DMS53 treated with DMSO at 0.1 percent for 48 hours (cell line): ENCODE measurements around the gene MAML2.

ENCODE experiments used
- DNase-seq: peaks from one replicate; lab custom pipeline; 2025; ENCODE audit not compliant: unreplicated experiment; lab: John Stamatoyannopoulos, UW

Gene MAML2

GRCh38 chr11:96161307-96162089 lies 181.5 kb downstream of the MAML2 start:
- no peak for DNase-seq

DNA sequence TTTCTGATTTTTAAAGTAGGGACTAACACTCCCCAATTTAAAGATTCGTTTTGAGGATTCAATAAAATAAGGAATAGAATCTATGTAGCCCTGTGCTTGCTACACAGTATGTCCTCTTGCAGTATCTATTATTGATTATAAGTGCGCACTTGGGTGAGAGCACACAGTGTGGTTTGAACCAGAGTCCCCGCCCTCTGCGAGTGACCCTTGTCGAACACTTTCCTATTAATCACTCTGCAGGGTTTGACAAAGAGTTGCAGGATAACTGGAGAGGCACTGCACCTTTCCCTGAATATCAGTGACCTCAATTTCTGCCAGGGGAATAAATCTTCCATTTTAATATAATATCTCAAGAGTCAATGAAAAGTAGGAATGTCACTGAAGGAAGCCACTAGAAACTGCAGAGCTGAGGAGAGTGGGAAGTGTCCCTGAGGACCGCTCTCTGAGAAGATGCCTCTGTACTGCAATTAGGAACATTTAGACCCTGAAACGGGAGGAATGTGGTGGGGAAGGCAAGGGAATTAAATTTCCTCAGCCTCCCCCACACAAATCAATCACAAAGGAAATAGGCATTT lies 182.2 kb downstream of the MAML2 start:
- DNase-seq, result no peak

DNA sequence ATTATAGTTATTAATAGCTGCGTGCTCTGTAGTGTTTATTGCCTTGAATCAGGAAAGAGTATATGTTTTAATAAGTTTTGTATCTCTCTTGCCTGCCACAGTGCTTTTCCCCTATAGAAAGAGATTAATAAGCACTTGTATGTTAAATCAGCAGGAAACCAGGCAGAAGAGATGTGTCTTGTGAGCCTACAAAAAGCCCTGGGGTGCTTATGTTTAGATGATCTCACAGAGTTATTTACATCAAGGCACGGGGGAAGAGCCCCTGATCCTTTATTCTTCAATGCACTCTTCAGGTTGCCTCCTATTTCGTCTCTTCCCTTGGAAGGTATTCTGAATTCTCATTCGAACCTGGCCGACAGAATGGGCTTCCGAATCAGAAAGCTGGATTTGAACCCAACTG lies 183.0 kb downstream of the MAML2 start:
- DNase-seq, result no peak

- DNase-seq, result no peak
Observed at GRCh38 chr11:96158126-96158525, 184.9 kb downstream of the MAML2 start.

DNA sequence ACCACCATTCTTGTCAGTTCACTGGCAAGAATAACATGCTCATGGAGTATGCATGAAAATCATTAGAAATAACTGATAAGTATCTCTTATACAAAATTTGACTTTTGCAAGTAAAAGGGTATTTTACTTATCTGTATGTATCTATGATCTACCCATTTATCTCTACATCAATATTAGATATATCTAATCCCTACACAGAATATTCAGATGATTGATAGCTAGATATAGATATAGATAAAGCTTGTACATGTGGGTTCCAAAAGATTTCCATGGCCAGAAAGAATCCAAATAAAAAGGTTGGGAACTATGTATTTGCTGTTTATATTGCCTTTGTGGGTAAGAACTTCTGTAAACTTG lies 185.5 kb downstream of the MAML2 start:
- DNase-seq, result no peak

DNA sequence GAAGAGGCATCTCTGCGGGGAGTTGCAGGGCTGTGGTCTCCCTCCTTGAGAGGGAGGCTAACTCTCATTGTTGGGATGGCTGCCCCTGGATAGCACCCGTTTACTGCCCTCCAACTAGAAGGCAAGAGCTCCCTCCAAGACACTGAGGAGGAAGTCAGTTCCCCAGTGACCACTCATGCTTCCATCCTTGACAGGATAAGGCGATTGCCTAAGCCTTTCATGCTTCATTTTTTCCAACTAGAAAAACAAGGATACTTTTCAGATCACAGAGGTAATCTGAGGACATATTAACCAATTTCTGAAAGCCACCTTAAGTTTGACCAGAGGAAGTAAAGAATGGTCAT lies 186.6 kb downstream of the MAML2 start:
- no peak for DNase-seq

DNA sequence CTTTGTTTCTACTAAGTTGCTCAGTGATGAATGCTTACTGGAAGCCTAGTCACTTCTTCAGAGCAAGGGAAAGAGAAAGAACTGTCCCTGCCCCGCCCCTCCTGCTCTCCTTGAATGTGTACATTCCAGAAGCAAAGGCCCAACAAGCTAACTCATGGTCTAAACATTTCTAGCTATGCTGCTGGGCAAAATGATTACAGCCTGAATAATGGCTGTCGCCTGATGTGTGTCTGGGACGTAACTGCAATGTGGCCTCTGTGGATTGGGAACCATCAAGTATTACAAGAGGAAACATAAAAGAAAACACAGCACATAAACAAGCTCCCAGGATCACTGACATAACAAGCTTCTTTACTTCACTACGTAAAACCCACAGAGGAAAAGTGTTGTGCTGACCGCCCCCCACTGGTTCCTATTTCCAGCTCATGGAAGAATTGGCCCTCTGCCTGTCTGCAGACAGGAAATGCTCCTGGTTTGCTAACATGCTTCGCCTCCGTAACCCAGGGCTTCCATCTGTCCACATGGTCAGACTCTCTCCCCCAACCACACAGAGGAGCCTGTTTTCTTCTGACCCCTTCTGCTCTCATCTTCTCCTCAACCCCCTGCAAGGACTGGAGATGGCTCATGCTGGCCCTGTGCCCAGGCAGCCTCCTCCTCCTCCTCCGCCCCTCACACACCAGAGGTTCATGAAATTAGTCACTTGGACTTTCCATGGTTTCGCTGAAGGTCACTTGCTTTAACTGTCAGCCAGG lies 187.2 kb downstream of the MAML2 start:
- no peak for DNase-seq

DNA sequence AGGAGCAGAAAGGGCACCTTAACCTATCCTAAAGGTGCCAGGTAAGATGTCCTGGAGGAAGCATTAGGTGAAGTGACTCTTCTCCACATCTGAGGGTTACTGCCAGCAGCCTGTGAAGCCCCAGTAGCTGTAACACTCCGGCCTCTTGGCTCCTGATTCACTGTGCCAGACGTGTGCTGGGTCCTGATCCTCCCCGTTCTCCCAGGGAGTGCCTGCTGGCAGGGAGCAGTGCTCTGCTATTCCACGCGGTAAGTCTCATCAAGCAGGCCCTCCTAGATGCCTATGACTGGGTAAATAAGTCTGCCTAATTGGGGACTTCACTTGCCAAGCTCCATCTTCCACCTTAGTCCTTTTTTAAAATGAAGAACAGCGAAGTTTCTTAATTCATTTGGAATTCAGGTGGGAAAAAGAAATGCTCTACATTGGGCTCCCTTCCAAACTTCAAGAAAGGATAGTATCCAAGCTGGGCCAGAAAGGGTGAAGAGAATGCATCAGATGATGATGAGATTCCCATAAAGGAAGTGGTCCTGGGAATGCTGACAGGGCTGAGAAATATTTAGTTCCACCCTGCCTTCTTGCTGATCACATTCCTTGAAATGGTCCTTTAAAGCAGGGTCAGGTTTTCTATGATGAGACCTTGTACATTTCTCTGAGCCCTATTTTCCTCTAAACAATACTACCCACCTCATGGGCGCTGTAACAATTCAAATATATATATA lies 188.0 kb downstream of the MAML2 start:
- no peak for DNase-seq

GRCh38 chr11:96152623-96153022 lies 190.4 kb downstream of the MAML2 start:
- DNase-seq, result no peak

- no peak for DNase-seq
Observed at GRCh38 chr11:96151501-96151900, 191.5 kb downstream of the MAML2 start.

DNA sequence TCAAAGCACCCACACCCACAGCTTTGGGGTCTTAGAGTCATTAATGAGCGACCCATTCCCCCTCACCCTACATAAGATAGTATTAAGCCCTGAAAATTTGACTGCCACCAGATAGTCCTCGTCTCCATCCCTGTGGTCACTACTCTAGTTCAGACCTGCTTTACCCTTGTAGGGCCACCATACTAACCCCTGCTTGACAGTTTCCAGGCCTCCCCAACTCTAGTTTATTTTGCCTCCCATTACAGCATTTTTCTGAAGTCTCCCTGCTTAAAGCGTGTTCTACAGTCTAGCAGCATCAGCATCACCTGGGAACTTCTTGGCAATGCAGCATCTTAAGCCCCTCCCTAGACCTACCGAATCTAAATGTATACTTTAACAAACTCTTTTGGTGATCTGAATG lies 192.4 kb downstream of the MAML2 start:
- no peak for DNase-seq

DNA sequence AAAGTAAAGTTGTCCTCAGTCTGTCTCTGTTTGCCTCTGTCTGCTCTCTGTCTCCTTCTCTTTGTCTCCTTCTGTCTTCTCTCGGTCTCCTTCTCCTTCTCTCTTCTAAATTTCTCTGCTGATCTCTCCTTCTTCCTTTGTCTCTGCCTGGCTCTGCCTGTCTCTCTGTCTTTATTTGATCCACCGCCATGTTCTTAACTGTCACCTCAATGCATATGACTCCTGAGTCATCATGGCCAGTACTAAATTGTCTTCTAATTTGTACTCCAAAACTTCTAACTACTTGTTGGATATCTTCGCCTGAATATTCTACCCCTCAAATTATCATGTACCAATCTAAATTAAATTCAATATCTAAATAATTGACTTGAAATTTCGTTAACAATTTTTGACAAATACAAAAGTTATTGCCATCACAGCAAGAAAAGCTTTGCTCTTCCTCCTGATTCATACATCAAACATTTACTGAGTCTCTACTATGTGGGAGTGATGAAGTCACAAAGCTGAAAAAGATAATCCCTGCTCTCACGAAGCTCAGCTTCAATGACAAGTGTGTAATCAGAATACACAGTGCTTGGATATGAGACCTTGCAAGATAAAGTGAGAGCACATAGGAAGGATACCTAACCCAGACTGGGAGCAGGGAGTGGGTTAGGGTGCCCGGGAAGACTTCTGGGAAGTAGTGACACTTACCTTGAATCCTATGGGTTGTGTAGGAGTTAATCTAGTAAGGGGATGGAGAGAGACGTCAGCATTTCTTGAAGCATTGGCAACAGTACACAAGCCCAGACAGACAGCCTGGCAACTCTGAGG lies 193.0 kb downstream of the MAML2 start:
- DNase-seq, result peak; percentile 58

GRCh38 chr11:96147906-96148486 lies 195.0 kb downstream of the MAML2 start:
- no peak for DNase-seq

DNA sequence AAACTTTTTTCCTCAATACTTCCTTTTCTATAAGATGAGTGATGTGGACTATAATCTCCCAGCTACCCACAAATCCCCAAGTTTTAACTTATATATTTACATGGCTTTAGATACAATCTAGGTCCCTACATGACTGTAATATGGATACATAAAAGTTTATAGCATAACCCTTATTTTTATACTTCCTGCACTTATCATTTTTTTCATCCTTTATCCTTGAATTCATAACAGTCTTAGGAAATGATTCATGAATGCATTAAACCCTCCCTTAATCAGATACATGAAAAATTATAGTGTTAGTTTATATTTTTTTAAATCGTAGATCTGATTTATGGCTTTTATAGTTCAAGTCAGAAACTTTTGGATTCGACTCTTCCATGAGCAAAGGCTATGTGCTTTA lies 195.8 kb downstream of the MAML2 start:
- no peak for DNase-seq

- DNase-seq, result no peak
Observed at GRCh38 chr11:96146765-96147164, 196.2 kb downstream of the MAML2 start.

DNA sequence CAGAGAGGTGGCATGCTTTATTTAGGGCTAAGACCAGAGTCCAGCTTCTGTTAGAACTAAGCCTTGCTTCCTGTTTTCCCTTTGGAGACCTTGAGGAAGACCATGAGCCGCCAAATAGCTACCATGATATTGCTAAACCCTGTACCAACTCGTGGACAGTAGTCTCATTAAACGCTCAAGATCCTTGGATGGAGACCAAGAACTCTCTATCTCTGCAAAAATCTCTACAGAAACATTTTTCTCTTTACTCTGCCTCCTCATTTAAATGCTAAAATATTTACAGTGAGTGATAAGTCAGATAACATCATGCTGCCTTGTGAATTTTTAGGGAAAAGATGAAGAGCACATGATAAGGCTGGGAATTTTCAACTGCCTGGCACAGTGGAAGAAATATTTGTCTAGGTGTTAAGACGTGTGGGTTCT lies 197.8 kb downstream of the MAML2 start:
- DNase-seq, result no peak

GRCh38 chr11:96144553-96144952 lies 198.4 kb downstream of the MAML2 start:
- no peak for DNase-seq

- DNase-seq, result no peak
Observed at GRCh38 chr11:96143041-96143521, 199.9 kb downstream of the MAML2 start.

- DNase-seq, result no peak
Observed at GRCh38 chr11:96141626-96142025, 201.4 kb downstream of the MAML2 start.

- DNase-seq, result no peak
Observed at GRCh38 chr11:96139691-96140090, 203.3 kb downstream of the MAML2 start.
